NCI-H2171 treated with DMSO at 0.1 percent for 48 hours (cell line): ENCODE measurements around the gene TMEM8B.
A peak's percentile ranks its signal among the peaks of the same experiment; 100 is the strongest.

Experiments
- DNase-seq: peaks from one replicate; lab custom pipeline; 2025; lab: John Stamatoyannopoulos, UW

The TMEM8B gene

DNA sequence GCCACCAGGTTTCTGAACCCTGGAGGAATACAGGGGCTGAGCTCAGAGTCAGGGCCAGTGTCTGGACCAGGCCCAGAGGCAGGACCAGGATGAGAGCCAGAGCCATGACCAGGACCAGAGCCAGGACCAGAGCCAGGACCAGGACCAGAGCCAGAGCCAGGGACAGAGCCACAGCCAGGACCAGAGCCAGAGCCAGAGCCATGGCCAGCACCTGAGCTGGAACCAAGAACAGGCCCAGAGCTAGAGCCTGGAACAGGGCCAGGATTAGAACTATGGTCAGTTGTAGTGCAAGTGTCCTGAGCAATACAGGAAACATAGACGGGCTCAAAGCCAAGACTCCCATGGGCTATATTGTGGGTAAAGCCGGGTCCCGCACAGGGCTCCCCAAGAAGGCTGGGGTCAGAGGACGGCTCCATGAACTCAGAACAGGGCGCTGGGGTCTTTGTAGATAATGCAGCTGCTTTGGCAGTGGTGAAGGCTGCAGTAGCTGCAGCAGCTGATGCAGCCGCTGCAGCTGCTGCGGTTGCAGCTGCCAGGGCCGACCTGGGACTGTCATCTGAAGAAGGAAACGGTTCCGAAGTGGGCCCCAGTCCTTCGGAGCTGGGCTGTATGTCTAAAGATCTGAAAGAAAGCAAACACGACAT lies 17.5 kb upstream of the TMEM8B start:
- DNase-seq, result no peak

DNA sequence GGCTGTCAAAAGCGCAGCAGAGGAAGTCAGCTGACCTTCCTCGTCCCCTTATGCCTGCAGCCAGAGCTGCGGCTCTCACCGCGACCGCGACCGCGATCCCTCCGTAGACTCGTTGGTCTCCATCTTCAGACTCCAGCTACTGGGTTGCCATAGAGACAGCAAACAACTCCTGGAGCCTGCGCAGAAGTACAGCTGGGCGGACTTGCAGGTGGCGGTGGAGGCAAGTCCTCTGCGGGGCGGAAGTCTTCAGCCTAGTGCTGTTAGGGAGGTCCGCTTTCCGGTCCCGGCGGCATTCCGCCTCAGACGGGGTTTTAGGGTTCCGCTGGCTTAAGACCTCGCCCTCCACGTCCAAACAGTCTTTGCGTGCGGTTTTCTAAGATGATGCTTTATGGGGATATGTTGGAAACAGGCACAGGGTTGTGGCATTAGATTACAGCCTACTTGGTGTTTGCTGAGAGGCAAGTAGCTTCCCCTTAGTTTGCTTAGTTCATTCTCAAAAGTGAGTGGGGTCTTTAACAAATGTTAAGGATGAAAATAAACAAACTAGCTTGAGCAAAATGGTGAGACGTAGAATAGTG lies 16.9 kb upstream of the TMEM8B start, which contains the start of gene SPAG8:
Gene SPAG8 (minus strand): TSS at position 238 of the 578 bp plus-strand sequence. CDS start 115 bp downstream, at position 123.
- DNase-seq, result peak; percentile 92

DNA sequence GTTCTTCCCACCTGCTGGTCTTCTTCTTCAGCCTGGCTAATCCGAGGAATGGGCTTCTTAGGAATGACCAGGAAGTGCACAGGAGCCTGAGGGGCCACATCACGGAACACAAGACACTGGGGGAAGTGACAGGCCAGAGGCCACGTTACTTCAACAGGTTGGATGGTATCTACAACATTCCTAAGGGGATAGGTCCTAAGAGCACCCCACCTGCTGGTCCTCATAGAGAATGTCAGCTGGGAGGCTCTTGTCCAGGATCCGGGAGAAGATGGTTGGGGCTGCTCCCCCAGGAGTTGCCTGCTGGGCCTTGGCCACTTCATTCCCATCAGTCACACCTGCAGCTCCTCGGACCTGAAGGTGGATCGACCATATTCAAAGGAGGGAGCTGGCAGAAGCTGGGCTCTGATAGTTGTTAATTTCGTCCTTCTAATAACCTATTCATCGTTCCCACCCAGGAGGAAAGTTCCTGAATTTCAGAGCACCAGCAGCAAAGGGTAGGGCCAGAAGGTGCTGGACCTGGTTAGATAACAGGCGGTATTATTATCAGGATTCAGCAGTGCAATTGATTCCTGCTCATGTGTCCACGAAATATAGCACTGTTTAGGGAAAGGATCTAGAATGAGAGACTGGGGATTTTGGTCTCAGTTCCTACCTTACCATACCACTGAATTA lies 15.5 kb upstream of the TMEM8B start:
- DNase-seq, result peak; percentile 2

DNA sequence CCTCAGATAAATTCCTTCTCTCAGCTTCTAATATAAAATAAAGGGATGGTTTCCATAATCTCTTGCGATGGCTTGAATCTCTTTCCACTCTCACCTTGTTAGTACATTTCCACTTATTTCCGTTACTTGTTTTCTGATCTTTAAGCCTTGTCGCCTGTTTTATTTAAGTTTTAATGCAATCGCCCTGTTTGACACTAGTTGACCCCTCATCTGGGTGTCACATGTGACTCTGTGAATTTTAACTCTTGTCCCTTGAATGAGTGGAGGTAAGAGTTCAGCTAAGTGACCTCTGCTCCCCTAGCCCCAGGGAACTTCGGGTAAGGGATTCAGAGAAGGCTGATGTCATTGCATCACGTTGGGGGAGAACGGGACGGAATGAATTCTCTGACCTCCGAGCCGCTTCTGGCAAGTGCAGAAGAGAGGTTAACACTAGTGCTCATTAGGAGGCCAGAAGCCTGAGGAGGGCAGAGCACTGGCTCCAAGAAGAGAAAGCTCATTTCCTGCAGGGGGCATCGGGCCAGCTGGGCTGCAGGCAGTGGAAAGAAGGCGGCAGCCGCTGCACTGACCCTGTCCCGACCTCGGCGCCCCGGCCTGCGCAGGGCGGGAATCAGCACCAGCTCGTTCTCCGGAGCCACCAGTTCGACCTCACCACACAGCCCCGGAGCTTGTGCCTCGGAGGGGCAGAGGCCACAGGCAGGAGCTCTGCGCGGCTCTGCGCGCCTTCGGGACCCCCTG lies 14.8 kb upstream of the TMEM8B start:
- peak; percentile 26 for DNase-seq

DNA sequence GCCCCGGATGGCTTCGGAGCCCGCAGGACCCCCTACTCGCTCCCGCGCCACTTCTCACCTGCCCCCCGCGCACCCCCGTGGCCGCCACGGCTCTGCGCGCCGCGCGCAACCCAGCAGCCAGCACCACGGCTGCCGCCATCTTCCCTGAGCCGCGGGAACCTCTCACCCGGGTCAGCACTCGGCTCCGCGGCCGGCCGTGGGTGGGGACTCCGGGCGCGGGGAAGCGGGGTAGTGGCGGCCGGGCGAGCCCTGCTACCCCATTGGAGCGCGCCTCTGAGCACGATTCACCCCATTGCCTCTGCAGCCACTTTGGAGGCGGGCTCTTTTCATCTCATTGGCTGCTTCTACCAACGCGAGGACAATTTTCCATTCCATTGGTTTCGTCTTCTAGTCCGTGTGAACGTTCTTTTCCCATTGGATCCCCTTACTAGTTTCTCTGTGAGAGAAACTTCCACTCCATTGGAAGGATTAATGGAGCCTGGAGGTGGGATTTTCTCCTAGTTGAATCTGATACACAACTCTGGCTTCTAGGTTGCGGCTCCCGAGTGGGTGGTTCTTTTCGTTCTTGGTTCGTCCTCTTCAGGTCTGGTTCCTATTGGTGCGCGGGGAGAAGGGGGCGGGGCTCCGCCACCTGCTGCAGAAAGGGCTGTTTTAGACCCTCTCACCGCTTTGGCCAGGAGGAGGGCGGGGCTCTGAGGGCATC lies 14.0 kb upstream of the TMEM8B start, which contains the start of gene HINT2:
Gene HINT2 (minus strand): TSS at position 202 of the 703 bp plus-strand sequence. CDS start 63 bp downstream, at position 139.
- DNase-seq, result peak; percentile 97

DNA sequence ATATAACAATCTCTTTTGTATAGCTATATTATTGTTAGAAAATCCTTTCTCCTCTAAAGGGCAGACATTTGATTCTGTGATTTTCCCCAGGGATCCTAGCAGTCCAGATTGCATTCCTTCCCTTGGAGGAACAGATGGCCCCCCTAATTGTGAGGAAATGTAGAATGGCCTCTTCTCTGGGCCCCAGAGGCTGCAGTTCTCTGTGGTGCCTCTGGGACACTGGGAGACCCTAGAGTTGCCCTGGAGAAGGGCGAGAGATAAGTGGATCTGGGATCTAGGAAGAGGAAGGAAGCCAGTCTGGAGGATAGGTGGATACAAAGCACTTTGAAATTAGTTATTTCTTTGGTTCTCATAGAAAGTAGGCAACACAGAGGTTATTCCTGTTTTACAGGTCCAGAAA lies 12.3 kb upstream of the TMEM8B start:
- peak; percentile 89 for DNase-seq

DNA sequence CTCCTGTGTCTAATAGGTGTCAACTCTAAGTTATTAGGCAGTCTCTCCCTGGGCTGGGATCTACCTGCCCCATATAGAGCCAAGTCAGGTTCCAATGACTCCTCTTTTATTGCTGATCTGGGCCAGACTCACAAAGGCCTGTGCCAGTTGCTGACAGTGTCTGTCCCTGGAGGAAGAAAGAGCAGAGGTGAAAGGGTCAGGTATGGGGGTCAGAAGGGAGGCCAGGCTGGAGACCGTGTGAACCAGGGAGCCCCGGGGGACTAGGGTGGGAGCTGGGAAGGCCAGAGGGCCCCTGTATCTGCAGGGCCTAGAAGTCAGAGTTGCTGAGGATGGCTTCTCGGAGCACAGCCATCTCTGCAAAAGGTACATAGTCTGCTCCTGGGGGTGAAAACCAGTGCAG lies 10.7 kb upstream of the TMEM8B start:
- DNase-seq, result no peak

DNA sequence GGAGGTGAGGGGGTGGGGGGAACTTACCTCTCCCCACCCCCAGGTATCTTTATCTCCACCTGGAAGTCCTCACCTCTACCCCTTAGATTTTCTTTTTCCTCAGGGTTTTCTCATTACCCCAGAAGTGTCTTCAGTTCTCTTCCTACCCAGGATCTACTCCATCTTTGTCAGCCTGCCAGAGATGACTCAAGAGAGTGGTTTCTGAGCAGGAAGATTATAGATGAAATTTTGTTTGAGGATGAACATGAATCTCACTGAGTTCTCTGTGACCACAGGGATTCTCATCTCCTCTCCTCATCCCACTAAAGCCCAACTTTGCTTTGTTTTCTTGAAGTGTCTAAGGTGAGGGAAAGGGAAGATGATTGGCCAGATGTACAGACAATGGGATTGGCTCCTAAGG lies 9.0 kb upstream of the TMEM8B start:
- no peak for DNase-seq

DNA sequence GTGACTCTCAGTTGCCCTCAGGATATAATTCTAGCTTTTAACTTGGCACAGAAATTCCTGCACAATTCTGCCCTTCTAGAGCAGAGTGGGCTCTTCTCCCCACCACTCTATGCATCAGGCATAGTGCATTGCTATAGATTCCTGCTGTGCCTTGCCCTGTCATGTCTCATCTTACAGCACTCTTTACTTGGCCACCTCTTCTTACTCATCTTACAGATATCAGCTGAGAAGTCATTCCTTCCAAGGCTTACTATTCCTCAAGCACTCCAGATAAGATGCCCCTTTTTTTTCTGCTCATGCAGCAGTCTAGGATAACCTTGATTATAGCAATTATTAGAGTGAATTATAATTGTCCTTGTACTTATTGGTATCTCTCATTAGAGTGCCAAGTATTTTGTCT lies 6.1 kb upstream of the TMEM8B start:
- no peak for DNase-seq

DNA sequence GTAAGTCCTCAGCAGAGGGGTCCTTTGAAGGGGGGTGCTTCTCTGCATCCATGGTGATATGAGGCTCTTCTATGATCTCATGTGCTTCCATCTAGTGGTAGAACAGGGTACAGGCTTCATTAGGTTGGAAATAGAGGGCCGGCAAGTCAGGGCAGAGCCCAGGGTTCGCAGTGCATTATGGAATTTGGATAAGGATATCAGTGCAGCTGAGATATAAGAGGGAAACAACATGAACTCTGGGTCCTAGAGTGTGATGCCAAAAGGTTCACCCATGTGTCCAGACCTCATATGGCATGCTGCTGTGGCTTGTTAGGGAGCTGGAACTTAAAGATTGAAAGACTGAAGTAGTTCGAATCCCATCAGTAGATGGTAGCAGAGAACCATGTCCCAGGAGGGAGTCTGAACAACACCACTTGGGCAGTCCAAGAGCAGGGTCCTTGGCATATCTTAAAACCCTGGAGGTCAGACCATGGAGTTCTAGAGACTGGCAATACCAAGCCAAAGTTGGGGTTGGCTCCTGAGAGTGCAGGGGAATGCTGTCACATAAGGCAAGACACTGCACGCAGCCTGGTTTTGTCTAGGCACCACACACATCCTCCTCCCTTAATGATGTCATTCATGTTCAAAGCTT lies 2.8 kb upstream of the TMEM8B start:
- DNase-seq, result peak; percentile 59

DNA sequence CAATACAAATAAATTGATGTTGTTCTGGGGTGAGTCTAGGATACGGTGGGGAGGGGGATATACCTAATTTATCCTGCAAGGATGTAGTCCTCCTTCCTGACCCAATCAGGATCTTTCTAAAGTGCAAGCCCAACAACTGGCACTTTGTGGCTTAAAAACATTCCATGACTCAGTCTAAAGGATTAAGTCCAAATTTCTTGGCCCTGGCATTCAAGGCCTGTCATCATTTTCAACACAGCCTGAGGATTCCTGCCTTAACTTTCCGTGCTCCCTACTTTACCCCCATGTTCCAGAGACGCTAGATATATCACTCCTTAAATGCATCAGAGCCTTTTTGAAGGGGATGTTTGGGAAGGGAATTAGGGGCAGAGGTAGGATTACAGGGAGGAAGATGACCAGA lies 1.5 kb upstream of the TMEM8B start:
- no peak for DNase-seq

DNA sequence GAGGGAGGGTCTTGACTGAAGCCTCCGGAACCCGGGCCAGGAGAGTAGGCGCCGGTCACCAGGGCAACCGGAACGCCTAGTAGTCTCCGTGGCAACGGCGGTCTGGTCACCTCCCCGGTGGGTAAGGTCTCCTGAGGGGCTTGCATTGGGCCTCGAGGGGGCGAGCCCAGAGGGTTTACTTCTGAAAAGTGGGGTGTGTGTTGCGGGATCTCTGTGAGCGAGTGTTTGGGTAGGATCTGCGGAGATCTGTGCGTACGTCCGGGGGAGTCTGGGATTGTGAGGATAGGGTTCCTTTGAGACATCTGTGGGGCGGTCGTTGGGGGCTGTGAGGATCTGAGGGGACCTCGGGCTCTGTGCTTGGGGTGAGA lies 328 bp upstream of the TMEM8B start, which contains the start of gene FAM221B:
Gene FAM221B (minus strand): TSS at position 17 of the 368 bp plus-strand sequence. CDS start 2,571 bp downstream, outside the sequence.
- no peak for DNase-seq

DNA sequence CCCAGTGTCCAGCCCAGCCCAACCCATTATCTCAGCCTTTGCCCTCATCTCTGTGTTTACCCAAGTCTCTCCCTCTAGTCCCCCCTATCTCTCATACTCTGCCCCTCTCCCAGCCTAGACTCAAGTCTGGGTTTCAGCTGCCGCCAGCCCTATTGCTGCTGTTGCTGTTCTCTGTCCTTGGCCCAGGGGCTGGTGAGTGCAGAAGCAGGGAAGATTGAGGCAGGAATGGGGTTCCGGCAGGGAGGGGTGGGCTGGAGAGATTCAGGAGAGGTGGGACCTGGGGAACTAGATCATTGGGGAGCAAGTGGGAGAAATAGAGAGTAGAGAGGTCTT lies 702 bp downstream of the TMEM8B start:
- no peak for DNase-seq

DNA sequence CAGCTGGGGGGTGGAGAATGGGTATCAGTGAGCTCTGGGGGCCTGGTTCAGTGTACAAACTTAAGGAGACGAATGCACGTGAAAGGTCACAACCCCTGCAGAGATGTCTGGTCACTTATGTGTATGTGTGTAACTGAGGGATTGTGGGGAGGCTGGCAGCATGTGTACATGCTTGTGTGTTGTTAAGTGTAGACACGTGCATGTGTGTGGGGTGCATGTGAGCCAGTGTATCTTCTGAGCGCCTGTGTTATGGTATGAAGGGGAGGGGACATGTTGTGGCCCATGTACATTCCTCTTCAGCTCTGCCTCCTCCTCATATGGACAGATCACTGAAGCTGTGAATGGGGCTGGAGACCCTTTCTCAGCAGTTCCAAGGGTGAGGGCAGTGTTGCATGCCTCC lies 2.0 kb downstream of the TMEM8B start:
- no peak for DNase-seq

DNA sequence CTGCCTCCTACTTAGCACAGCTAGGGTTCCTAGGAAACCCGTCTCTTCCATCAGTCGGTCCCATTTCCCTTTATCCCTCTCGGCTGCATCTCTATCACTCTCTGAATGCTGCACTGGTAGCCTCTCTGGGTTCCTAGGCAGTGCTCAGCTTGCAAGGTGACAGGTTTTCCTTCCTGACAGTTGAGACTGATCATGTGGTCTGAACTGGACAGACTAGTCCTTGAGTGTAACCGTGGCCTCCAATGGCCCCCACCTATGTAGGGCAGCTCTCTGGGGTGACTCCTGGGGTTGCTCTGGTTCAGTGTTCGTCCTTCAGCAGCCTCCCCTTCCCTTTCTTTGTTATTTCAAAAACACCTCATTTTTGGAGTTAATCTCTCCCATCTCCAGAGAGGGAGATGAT lies 3.8 kb downstream of the TMEM8B start:
- DNase-seq, result no peak

DNA sequence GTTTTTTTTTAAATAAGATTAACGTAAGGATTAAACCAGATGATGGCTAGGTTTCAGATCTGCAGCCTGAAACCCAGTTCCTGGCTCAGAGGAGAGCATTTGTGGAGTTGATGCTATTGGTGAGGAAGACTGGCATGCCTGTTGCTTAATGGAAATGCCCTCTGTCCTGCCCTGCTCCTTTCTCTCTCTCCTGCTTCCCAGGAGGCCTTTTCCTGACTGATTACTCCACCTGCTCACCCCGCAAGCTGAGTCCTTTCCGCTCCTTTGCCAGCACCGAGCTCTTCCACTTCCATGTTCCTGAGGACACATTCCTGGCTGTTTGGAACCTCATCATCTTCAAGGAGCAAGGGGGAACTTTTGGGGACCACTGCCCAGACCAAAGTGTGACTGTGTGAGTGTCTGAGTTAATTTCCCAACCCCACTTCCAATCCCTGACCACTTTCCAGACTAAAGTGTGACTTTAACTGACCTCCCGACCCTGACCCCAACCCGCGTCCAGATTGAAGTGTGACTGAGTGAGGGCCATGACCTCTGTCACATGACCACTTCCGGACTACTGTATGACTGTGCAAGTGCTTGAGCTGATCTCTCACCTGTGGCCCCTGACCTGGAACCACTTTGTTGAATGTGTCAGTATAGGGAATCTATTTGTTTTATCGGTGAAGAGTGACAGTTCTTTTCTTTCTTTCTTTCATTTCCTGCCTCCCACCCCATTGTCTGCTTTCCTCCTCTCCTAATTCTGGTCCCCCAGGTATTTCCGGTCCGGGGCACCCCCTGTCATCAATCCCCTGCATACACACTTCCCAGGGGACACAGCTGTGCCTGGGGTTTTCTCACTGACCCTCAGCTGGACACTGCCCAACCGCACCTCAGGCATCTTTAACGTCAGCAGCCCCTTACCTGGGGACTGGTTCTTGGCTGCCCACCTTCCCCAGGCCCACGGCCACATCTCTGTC lies 5.5 kb downstream of the TMEM8B start:
- DNase-seq, result peak; percentile 1

DNA sequence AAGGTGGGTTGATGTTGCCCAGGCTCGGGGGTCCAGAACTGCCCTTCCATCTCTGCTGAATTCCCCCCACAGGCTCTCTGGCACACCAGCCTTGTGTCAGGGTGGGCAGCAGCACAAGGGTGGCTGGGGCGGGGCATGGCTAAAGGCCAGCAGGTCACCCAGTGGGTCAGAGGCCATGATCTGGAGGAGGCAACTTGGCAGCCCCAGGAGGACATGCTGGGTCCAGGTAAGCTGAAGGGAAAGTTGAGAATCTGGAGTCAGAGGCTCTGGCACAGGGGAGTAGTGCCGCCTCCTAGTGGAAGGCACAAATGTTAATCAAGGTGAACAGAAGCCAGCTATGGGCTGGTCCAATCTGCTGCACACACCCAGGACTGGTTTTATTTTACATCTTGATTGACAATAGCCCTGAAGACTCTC lies 6.2 kb downstream of the TMEM8B start:
- DNase-seq, result no peak

DNA sequence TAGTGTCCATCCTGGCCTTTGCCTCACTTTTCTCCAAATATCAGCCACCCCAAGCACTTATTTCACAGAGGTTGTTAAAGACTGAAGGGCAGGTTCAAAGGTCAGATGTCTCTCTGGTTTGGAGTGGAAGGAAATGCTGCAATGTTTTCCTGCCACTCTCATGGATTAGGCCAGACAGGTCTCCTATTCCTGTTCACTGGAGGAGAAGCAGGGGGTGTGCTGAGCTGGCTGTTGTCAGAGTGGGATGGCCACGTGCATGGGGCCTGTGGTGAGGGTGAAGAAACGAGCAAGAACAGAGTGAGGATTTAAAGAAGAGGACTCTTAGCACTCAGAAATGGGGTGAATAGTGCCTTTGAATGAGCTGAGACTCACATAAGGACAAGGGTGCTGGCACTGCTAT lies 6.7 kb downstream of the TMEM8B start:
- DNase-seq, result no peak

DNA sequence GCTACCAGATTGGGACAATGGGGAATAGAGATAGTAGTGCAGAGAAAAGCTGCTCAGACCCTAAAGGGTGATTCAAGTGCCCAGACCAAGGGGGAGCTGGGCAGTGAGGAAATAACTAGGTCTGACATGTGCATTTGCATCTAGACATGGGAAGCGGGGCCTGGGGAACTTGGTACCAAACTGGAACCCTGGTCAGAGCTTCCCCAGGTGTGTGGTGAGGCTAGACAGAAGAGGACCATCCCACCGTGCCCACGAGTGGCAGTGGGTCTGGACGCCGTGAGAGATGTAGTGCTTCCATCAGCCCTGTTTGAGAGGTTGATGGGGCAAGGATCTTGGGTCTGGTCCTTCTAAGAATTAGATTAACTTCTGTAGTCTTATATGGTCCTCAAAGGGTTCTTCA lies 7.6 kb downstream of the TMEM8B start:
- DNase-seq, result no peak

DNA sequence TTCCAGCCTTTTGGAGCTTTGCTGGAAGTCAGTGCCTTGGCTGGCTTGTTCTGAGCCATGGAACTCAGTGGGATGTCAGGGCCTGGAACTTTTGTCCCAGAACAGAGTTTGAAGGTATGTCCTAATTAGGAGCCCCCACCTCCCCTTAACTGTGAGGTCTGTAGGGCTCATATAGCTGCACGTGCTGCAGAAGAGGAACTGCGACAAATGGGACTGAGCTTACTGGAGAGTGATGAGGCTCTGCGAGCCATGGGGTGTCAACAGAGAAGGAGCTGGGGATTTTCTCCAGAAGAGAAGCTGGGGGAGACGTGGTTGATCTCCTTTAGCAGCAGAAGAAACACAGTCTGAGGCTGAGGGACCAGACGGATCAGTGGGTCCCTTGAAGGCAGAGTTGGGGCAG lies 10.9 kb downstream of the TMEM8B start:
- DNase-seq, result no peak
